ENCODE data around the gene NXN. TPM values are rescaled to one million over a fixed set of nuclear protein-coding genes. Genes with fewer than 3 reads are reported as not detected.

The NXN gene
- total and polyA plus RNA-seq, 4 donors, result 25.7 to 60.6 (median 44.0) TPM

DNA sequence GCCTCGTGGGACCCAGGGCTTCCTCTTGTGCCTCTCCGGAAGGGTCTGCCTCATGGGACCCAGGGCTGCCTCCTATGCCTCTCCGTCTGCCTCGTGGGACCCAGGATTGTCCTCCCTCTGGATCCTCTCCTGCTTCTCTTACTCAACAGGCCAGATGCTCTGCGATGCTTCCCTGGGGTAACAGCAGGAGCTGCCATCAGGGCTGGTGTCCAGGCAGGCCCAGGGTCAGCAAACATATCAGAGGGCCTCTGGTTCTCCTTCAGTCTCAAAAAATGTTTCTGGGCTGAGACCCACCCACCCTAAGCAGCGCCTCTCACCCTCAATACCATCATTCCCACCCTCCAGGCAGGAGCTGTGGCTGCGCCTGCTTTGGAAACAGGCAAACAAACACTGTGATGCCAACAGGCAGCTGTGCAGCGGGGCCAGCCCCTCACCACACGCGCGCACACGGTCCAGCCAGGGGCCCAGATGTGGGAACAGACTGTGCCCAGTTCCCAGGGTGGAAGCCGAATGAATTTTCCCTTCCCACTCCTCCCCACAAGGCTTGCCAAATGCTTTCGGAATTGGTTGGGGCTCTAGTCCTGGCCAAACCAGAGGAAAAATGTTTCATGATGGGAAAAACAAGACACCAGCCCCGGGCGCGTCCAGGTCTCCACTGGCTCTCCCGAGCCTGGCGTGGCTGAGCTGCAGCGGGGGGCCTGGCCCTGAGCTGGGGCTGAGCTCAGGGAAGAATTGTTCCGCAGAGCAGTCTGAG lies 28.6 kb upstream of the NXN start:
- DNase-seq (ENCODE audit: low read depth in 4 of 6, low spot score in 6 of 6), result peak in 1 of 6 donors; percentile 31
- H3K36me3 ChIP-seq (ENCODE audit: control insufficient read depth, insufficient read depth, low read length), result peaks cover 98% of the 10 kb centered on the region
- no peak overlapping the region for H3K4me3 ChIP-seq (ENCODE audit: low read depth, low read length)
- H3K27me3 ChIP-seq (ENCODE audit: control insufficient read depth, insufficient read depth, low read length), result no peaks in the 10 kb centered on the region
- H3K4me1 ChIP-seq (ENCODE audit: control insufficient read depth, insufficient read depth, low read length), result peaks cover 51% of the 10 kb centered on the region
- H3K9me3 ChIP-seq (ENCODE audit: control insufficient read depth, insufficient read depth, low read length), result no peaks in the 10 kb centered on the region
- H3K27ac ChIP-seq (ENCODE audit: low read depth, low read length), result peak overlapping the region; percentile 40
- 79% methylated on average over 17 of the region's 21 CpGs for WGBS (ENCODE audit: insufficient coverage)

DNA sequence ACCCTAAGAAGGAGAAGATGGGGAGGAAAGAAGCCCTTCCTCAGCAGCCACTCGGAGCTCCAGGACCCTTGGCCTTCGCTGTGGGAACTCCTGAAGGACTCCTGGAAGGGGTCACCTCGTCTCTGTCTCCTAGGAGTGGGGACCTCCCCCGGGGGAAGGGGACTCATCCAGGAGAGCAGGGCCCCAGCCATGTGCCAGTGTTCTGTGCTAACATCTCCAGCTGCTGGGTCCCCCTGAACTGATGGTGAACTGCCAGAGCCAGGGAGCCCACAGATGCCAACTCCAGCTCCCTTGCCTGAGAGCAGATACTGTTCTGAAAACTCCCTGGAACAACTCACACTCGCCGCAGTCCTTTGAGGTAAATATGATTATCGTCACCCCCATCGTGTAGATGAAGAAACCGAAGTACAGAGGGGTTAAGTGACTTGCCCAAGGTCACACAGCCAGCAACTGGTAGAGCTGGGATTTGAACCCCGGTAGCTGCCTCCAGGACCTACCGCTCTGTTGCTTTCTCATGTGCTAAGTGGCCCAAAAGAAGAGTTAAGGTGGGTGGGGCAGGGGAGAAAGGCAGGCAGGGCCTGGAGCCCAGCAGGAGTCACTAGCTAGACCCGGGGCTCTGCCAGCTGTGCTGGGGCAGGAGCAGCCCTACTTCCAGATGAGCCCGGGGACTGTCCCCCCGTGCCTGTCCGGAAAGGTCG lies 27.9 kb upstream of the NXN start:
- 92% methylated on average over 15 of the region's 16 CpGs for WGBS (ENCODE audit: insufficient coverage)
- DNase-seq (ENCODE audit: low read depth in 4 of 6, low spot score in 6 of 6), result no peak
- Histone ChIP-seq H3K36me3 (ENCODE audit: control insufficient read depth, insufficient read depth, low read length) (peaks cover 97% of the 10 kb centered on the region), H3K27me3 (ENCODE audit: control insufficient read depth, insufficient read depth, low read length) (no peaks in the 10 kb centered on the region), H3K4me1 (ENCODE audit: control insufficient read depth, insufficient read depth, low read length) (peaks cover 57% of the 10 kb centered on the region), H3K9me3 (ENCODE audit: control insufficient read depth, insufficient read depth, low read length) (no peaks in the 10 kb centered on the region), H3K27ac (ENCODE audit: low read depth, low read length) (peak overlapping the region; percentile 40), H3K4me3 (ENCODE audit: low read depth, low read length) (no peak overlapping the region)

- 60% methylated on average over 16 of the region's 16 CpGs for whole genome bisulfite sequencing (ENCODE audit: insufficient coverage)
- Histone ChIP-seq H3K36me3 (ENCODE audit: control insufficient read depth, insufficient read depth, low read length) (peaks cover 95% of the 10 kb centered on the region), H3K4me3 (ENCODE audit: low read depth, low read length) (no peak overlapping the region), H3K9me3 (ENCODE audit: control insufficient read depth, insufficient read depth, low read length) (no peaks in the 10 kb centered on the region), H3K4me1 (ENCODE audit: control insufficient read depth, insufficient read depth, low read length) (peaks cover 71% of the 10 kb centered on the region), H3K27ac (ENCODE audit: low read depth, low read length) (peak overlapping the region; percentile 77), H3K27me3 (ENCODE audit: control insufficient read depth, insufficient read depth, low read length) (no peaks in the 10 kb centered on the region)
- DNase-seq (ENCODE audit: low read depth in 4 of 6, low spot score in 6 of 6), result no peak
Observed at GRCh38 chr17:1006054-1006453, 26.5 kb upstream of the NXN start.

DNA sequence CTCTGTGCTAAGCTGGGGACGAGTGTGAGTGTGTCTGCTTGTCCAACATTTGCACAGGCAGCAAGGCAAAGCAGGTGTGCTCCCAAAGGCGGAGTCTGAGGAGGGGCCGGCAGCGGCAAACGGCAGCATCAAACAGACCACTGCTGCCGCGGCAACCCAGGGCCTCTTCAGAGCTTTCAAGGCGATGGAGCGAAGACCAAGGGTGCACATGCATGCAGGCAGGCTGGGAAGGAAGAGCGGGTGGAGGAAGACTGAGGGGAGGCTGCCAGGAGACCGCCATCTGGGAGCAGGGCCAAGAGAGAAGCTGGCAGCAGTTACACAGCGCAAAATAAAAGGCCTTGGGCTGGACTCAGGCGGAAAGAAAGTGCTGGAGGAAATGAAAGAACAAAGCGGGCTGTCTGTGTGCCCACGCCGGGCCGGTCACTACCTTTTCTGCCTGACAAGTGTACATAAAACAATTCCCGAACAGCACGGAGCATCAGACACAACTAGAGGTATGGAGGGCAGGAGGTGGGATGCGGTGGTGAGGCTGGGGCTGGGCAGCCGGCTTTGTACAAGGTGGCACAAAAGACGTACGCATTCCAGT lies 25.9 kb upstream of the NXN start:
- Histone ChIP-seq H3K36me3 (ENCODE audit: control insufficient read depth, insufficient read depth, low read length) (peaks cover 92% of the 10 kb centered on the region), H3K4me1 (ENCODE audit: control insufficient read depth, insufficient read depth, low read length) (peaks cover 77% of the 10 kb centered on the region), H3K27ac (ENCODE audit: low read depth, low read length) (peak overlapping the region; percentile 77), H3K4me3 (ENCODE audit: low read depth, low read length) (no peak overlapping the region), H3K9me3 (ENCODE audit: control insufficient read depth, insufficient read depth, low read length) (no peaks in the 10 kb centered on the region), H3K27me3 (ENCODE audit: control insufficient read depth, insufficient read depth, low read length) (no peaks in the 10 kb centered on the region)
- peak in 5 of 6 donors; percentile 80 to 97 (median 85) for DNase-seq (ENCODE audit: low read depth in 4 of 6, low spot score in 6 of 6)
- WGBS (ENCODE audit: insufficient coverage), result 14% methylated on average over 21 of the region's 23 CpGs

GRCh38 chr17:1004769-1005295 lies 25.3 kb upstream of the NXN start:
- Histone ChIP-seq H3K36me3 (ENCODE audit: control insufficient read depth, insufficient read depth, low read length) (peaks cover 87% of the 10 kb centered on the region), H3K9me3 (ENCODE audit: control insufficient read depth, insufficient read depth, low read length) (no peaks in the 10 kb centered on the region), H3K4me3 (ENCODE audit: low read depth, low read length) (no peak overlapping the region), H3K27me3 (ENCODE audit: control insufficient read depth, insufficient read depth, low read length) (no peaks in the 10 kb centered on the region), H3K4me1 (ENCODE audit: control insufficient read depth, insufficient read depth, low read length) (peaks cover 83% of the 10 kb centered on the region), H3K27ac (ENCODE audit: low read depth, low read length) (peak overlapping the region; percentile 89)
- 70% methylated on average over 11 of the region's 13 CpGs for WGBS (ENCODE audit: insufficient coverage)
- no peak for DNase-seq (ENCODE audit: low read depth in 4 of 6, low spot score in 6 of 6)

DNA sequence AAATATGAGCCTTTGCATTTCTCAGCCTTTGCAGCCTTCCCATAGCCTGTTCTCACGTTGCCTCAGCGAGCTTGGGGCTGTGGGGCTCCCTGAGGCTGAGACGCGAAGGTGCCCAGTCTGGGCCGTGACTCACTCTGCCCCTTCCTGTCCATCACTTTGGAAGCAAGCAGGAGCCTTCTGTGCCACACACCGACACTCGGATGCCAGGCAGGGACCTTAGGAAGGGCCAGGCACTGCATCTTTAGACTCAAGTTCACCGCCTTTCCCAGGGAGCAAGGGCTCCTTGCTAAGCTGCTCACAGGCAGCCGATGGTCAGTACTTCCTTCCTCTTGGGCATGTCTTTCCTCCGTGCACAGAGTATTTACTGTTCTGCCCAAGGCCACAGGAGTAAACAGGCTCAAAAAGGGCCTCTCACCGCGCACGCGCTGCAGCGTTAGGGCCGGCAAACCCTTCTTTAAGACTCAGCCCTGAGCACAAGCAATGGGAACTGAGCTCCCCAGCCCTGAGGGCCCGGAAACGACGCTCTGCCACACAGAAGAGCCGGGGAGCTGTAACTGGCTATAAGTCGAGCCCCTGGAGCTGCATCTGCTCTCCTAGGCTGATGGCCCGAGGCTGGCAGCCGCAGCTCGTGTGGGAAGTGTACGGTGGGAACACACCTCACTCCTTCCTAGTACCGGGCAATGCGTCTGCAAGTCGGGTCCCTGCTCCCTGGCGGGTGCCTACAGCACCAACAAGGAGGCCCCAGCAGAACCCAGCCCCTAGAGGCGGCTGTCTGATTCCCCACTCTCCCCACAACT lies 24.6 kb upstream of the NXN start:
- no peaks in the 10 kb centered on the region for H3K9me3 ChIP-seq (ENCODE audit: control insufficient read depth, insufficient read depth, low read length)
- peak overlapping the region; percentile 89 for H3K27ac ChIP-seq (ENCODE audit: low read depth, low read length)
- H3K36me3 ChIP-seq (ENCODE audit: control insufficient read depth, insufficient read depth, low read length), result peaks cover 85% of the 10 kb centered on the region
- H3K27me3 ChIP-seq (ENCODE audit: control insufficient read depth, insufficient read depth, low read length), result no peaks in the 10 kb centered on the region
- no peak overlapping the region for H3K4me3 ChIP-seq (ENCODE audit: low read depth, low read length)
- DNase-seq (ENCODE audit: low read depth in 4 of 6, low spot score in 6 of 6), result no peak
- 73% methylated on average over 29 of the region's 30 CpGs for WGBS (ENCODE audit: insufficient coverage)
- H3K4me1 ChIP-seq (ENCODE audit: control insufficient read depth, insufficient read depth, low read length), result peaks cover 83% of the 10 kb centered on the region

DNA sequence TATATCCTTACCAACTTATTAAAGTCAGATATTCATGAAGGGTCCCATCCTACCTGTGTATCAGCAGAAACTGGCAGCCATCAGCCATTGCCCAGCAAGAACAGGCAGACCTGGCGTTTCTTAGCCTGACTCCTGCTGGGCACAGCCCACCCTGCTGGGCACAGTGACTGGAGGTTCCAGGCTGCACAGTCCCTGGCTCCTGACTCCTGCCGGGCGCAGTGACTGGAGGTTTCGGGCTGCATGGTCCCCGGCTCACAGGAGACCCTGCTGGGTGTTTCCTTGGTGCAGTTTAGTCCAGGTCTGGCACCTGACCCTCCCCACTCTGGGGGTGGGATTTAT lies 24.0 kb upstream of the NXN start:
- Histone ChIP-seq H3K36me3 (ENCODE audit: control insufficient read depth, insufficient read depth, low read length) (peaks cover 80% of the 10 kb centered on the region), H3K9me3 (ENCODE audit: control insufficient read depth, insufficient read depth, low read length) (no peaks in the 10 kb centered on the region), H3K4me3 (ENCODE audit: low read depth, low read length) (no peak overlapping the region), H3K4me1 (ENCODE audit: control insufficient read depth, insufficient read depth, low read length) (peaks cover 83% of the 10 kb centered on the region), H3K27me3 (ENCODE audit: control insufficient read depth, insufficient read depth, low read length) (no peaks in the 10 kb centered on the region), H3K27ac (ENCODE audit: low read depth, low read length) (peak overlapping the region; percentile 89)
- no peak for DNase-seq (ENCODE audit: low read depth in 4 of 6, low spot score in 6 of 6)
- WGBS (ENCODE audit: insufficient coverage), result 71% methylated on average over 3 of the region's 5 CpGs

DNA sequence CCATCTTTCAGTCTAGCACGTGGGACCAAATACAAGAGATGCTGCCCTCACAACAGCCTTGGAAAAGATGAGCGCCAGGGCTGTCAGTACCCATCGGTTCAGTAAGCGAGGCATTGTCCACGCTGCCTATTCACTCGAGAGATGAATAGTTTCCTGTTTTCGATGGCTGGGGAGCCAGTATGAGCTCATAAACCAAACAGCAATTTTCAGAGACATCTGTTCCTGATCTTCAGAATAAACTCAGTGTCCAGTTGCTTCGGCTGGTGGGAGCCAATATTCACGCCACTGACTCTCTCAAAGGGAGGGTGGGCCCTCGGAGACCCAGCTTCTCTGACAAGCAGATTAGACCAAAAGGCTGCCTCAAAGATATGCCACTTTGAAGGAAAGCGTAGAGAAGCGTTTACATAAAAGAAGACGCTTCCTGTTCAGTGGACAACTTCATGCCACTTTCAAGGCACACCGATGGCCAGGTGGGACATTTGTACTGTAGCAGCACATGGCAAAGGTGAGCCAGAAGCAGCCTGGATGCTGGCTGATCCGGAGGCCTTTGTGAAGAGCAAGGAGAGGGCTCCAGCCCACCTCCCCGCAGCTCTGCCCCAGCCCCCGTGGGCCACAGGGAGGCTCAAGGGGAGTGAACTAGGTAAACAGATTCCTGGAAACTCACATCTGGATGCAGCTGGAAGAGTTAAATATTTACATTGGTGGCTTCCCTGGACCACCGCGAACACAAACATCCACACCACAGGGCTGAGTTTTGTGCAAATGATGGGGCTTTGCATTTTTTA lies 23.4 kb upstream of the NXN start:
- no peaks in the 10 kb centered on the region for H3K27me3 ChIP-seq (ENCODE audit: control insufficient read depth, insufficient read depth, low read length)
- peaks cover 73% of the 10 kb centered on the region for H3K36me3 ChIP-seq (ENCODE audit: control insufficient read depth, insufficient read depth, low read length)
- H3K27ac ChIP-seq (ENCODE audit: low read depth, low read length), result peak overlapping the region; percentile 89
- no peaks in the 10 kb centered on the region for H3K9me3 ChIP-seq (ENCODE audit: control insufficient read depth, insufficient read depth, low read length)
- WGBS (ENCODE audit: insufficient coverage), result 56% methylated on average over 17 of the region's 19 CpGs
- peak in 2 of 6 donors; percentile 51 to 85 for DNase-seq (ENCODE audit: low read depth in 4 of 6, low spot score in 6 of 6)
- H3K4me3 ChIP-seq (ENCODE audit: low read depth, low read length), result no peak overlapping the region
- peaks cover 81% of the 10 kb centered on the region for H3K4me1 ChIP-seq (ENCODE audit: control insufficient read depth, insufficient read depth, low read length)

GRCh38 chr17:1002412-1002753 lies 22.8 kb upstream of the NXN start:
- Histone ChIP-seq H3K27me3 (ENCODE audit: control insufficient read depth, insufficient read depth, low read length) (no peaks in the 10 kb centered on the region), H3K9me3 (ENCODE audit: control insufficient read depth, insufficient read depth, low read length) (no peaks in the 10 kb centered on the region), H3K27ac (ENCODE audit: low read depth, low read length) (peak overlapping the region; percentile 89), H3K4me3 (ENCODE audit: low read depth, low read length) (no peak overlapping the region), H3K36me3 (ENCODE audit: control insufficient read depth, insufficient read depth, low read length) (peaks cover 68% of the 10 kb centered on the region), H3K4me1 (ENCODE audit: control insufficient read depth, insufficient read depth, low read length) (peaks cover 81% of the 10 kb centered on the region)
- DNase-seq (ENCODE audit: low read depth in 4 of 6, low spot score in 6 of 6), result no peak
- 70% methylated on average over 2 of the region's 4 CpGs for WGBS (ENCODE audit: insufficient coverage)

Data from spinal cord (tissue), 10 donors.